Measurements from ENCODE around the gene MTHFR.
A peak's percentile ranks its signal among the peaks of the same experiment; 100 is the strongest.

Gene MTHFR

DNA sequence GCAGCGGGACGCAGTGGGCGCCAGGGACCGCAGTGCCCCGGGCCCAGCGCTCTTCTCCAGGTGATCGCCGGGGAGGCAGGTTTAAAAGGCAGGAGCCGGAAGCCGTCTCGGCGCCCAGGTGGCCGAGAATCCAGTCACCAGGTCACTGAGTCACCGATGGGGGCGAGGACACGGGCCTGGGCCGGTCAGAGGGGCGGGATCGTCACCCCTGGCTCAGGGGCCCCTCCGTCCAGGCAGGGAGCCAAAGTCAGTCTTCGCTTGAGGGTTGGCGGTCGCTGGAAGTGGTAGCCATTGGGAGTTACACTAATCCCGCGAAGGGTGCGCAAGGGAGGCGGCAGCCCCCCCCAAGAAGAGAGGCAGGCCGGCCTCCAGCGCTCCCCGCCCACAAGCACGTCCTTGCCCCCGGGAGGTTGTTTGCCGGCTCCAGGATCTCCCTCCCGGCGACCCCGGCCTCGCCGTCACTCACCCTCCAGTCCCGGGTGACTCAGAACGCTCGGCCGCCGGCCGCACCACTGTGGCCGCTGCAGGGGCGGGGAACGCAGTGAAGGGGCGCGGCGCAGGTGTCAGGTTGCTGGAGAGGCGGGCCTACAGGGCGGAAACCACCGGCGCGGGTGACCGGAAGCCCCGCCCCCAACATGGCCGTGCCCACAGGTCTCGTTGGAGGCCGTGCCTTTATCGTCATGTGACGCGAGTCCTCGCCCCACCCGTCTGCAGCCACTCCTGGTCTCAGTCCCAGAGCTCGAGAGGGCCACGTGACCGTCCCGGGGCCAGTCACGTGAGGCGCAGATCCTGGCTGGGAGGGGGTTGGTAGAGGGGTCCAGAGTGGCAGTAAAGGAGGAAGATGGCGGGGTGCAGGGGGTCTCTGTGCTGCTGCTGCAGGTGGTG lies at the start of gene MTHFR, which contains the start of gene CLCN6:
Gene MTHFR, minus strand, starts transcription at position 543 of the 885 bp plus-strand sequence. CDS start 2,848 bp downstream, outside the sequence.
Gene CLCN6, plus strand, starts transcription at position 770 of the 885 bp plus-strand sequence. Its CDS starts 72 bp downstream, at position 842.
- TF ChIP-seq Cebpa-rat (IDR thresholded peaks at IDR 0.05), result no peak
- H4K20me1 ChIP-seq, result peaks cover 0 to 30% (median 7%) of the 10 kb centered on the region in 11 experiments; a peak in 10 of 22 replicates
- peak within 1 kb of the TSS; percentile 78 to 97 (median 82) for H3K4me3 ChIP-seq
- no peaks in the 10 kb centered on the region for H3K27me3 ChIP-seq
- H3K9ac ChIP-seq, result peak within 1 kb of the TSS; percentile 81 to 96 (median 92)
- H3K27ac ChIP-seq, result peak within 1 kb of the TSS; percentile 83 to 94 (median 91)
- peaks cover 66 to 81% (median 78%) of the 10 kb centered on the region in 10 experiments for H3K4me1 ChIP-seq
- no peaks in the 10 kb centered on the region for H3K9me3 ChIP-seq (replicated peaks in 1 of 11)
- peaks cover 25 to 52% (median 39%) of the 10 kb centered on the region in 11 experiments for H3K36me3 ChIP-seq
- H3K4me2 ChIP-seq, result peak within 1 kb of the TSS; percentile 94 to 99 (median 98)

DNA sequence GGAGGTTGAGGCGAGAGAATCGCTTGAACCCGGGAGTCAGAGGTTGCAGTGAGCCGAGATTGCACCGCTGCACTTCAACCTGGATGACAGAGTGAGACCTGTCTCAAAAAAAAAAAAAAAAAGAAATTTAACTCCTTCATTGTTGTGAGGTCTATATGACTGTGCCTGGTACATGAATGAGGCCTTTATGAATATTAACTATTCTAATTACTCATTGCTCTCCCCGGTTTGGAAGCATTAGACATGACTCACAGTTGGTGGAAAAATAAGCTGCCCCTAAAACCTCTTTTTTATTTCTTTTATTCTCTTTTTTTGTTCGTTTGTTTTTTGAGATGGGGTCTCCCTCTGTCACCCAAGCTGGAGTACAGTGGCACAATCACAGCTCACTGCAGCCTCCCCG lies 49.7 kb upstream of the MTHFR start:
- H3K9me3 ChIP-seq (replicated peaks in 1 of 11), result no peaks in the 10 kb centered on the region
- no peak overlapping the region for H3K4me2 ChIP-seq
- no peak overlapping the region for H3K4me3 ChIP-seq
- H4K20me1 ChIP-seq, result peaks cover 0 to 54% (median 7%) of the 10 kb centered on the region in 11 experiments; a peak in 6 of 22 replicates
- H3K36me3 ChIP-seq, result no peaks in the 10 kb centered on the region
- no peak for TF ChIP-seq Cebpa-rat (IDR thresholded peaks at IDR 0.05)
- peaks cover 11 to 25% (median 15%) of the 10 kb centered on the region in 11 experiments for H3K27me3 ChIP-seq
- H3K4me1 ChIP-seq, result peaks cover 15 to 60% (median 44%) of the 10 kb centered on the region in 10 experiments
- H3K9ac ChIP-seq, result no peak overlapping the region
- H3K27ac ChIP-seq, result no peak overlapping the region

DNA sequence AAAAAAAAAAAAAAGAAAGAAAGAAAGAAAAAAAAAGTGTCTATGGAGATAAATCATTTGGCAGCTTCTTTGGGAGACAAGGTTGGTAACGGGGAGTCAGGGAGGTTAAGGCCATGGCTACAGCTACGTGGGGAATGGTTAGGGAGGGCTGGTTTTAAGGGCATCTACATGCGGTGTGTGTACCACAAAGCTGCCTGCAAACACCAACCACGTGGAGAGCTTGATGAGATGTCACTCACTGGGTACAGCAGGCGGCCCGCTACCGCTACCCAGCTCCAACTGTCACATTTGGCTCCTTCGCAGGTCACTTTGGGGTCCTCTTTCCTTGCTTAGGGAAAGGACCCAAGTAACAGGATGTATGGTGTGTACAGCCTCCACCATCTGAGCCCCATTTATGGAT lies 48.8 kb upstream of the MTHFR start:
- no peak for TF ChIP-seq Cebpa-rat (IDR thresholded peaks at IDR 0.05)
- no peaks in the 10 kb centered on the region for H3K36me3 ChIP-seq
- peaks cover 11 to 23% (median 15%) of the 10 kb centered on the region in 11 experiments for H3K27me3 ChIP-seq
- peaks cover 0 to 51% (median 7%) of the 10 kb centered on the region in 11 experiments; a peak in 6 of 22 replicates for H4K20me1 ChIP-seq
- H3K4me3 ChIP-seq, result no peak overlapping the region
- H3K27ac ChIP-seq, result no peak overlapping the region
- no peak overlapping the region for H3K9ac ChIP-seq
- peaks cover 15 to 69% (median 53%) of the 10 kb centered on the region in 10 experiments for H3K4me1 ChIP-seq
- H3K9me3 ChIP-seq (replicated peaks in 1 of 11), result no peaks in the 10 kb centered on the region
- H3K4me2 ChIP-seq, result peak overlapping the region in 1 of 11 experiments; percentile 0; a peak in 2 of 22 replicates

DNA sequence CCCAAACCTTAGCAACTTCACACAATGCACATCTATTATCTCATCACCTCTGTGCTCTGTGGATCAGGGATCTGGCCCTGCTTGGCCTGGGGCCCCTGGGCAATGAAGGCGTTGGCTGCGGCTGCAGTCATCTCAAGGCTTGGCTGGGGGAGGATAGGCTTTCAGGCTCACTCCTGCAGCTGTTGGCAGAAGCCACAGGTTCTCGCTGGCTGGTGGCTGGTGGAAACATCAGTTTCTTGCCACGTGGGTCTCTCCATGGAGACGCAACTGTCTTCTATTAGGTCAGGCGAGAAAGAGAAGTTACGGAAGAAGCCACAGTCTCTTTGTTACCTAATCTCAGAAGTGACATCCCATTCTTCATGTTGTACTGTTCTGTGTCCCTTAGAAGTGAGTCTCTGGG lies 45.4 kb upstream of the MTHFR start:
- peaks cover 22 to 71% (median 63%) of the 10 kb centered on the region in 10 experiments for H3K4me1 ChIP-seq
- peak overlapping the region in 2 of 11 experiments; percentile 14 to 33; a peak in 1 of 22 replicates for H3K9ac ChIP-seq

DNA sequence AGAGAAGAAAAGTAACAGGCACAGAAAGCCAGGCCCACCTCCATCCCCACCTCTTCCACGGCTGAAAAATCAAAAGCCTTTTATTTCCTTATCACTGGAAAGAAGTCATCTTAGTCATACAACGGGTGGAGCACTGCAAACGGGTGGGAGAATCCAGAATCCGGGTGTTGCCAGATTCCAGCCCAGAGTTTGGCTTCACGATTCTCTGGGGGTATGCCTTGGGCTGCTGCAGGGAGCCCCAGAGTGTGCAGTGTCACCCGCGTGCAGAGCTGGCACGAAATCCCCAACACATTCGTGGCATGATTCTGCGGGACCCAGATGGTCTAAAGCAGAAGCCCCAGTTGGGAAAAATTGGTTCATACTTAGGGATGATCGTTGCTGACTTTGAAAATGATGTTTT lies 44.4 kb upstream of the MTHFR start:
- H3K9ac ChIP-seq, result no peak overlapping the region
- no peak for TF ChIP-seq Cebpa-rat (IDR thresholded peaks at IDR 0.05)
- H3K27ac ChIP-seq, result peak overlapping the region in 3 of 11 experiments; percentile 47 to 66 (median 58); a peak in 4 of 22 replicates
- peaks cover 0 to 22% (median 5%) of the 10 kb centered on the region in 11 experiments; a peak in 13 of 22 replicates for H3K36me3 ChIP-seq
- no peaks in the 10 kb centered on the region for H3K27me3 ChIP-seq
- peak overlapping the region in 9 of 11 experiments; percentile 5 to 87 (median 73); a peak in 15 of 22 replicates for H3K4me2 ChIP-seq
- peaks cover 22 to 81% (median 73%) of the 10 kb centered on the region in 10 experiments for H3K4me1 ChIP-seq
- peaks cover 0 to 56% (median 19%) of the 10 kb centered on the region in 11 experiments; a peak in 14 of 22 replicates for H4K20me1 ChIP-seq
- no peak overlapping the region for H3K4me3 ChIP-seq
- no peaks in the 10 kb centered on the region for H3K9me3 ChIP-seq (replicated peaks in 1 of 11)

More for the DNA sequence above, 45.4 kb upstream of the MTHFR start:
- Histone ChIP-seq H3K27me3 (no peaks in the 10 kb centered on the region), H3K4me2 (peak overlapping the region; percentile 28 to 87 (median 72); a peak in 21 of 22 replicates), H3K27ac (peak overlapping the region in 6 of 11 experiments; percentile 37 to 66 (median 52); a peak in 10 of 22 replicates), H4K20me1 (peaks cover 0 to 46% (median 14%) of the 10 kb centered on the region in 11 experiments; a peak in 12 of 22 replicates), H3K9me3 (replicated peaks in 1 of 11) (no peaks in the 10 kb centered on the region), H3K36me3 (peaks cover 0 to 12% (median 0%) of the 10 kb centered on the region in 11 experiments; a peak in 9 of 22 replicates), H3K4me3 (no peak overlapping the region)
- 0 out of 22 replicates have a peak, but pooled peaks of 1 of the 11 experiments have one; percentile 24 for TF ChIP-seq Cebpa-rat (IDR thresholded peaks at IDR 0.05)

DNA sequence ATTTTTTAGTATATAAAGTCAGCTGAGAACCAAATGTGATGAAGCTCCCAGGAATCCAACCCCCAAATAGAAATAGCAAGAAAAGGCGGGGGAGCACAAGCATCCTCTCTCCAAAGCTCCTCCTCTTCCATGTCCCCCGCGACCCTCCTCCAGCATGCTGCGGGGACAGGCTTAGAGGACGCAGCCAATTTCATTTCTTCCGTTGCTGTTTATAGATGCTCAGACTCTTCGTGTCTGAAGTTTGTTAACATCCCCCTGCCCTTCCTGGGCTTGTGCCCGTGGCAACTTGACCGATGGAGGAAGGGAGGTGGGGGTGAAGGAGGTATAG lies 42.6 kb upstream of the MTHFR start:
- Histone ChIP-seq H3K36me3 (peaks cover 10 to 41% (median 21%) of the 10 kb centered on the region in 11 experiments), H3K4me2 (peak overlapping the region in 9 of 11 experiments; percentile 32 to 87 (median 73); a peak in 17 of 22 replicates), H3K4me1 (peaks cover 32 to 96% (median 85%) of the 10 kb centered on the region in 10 experiments), H4K20me1 (peaks cover 0 to 75% (median 19%) of the 10 kb centered on the region in 11 experiments; a peak in 14 of 22 replicates), H3K27me3 (no peaks in the 10 kb centered on the region), H3K9me3 (replicated peaks in 1 of 11) (no peaks in the 10 kb centered on the region), H3K4me3 (no peak overlapping the region), H3K9ac (peak overlapping the region in 1 of 11 experiments; percentile 15; a peak in 1 of 22 replicates), H3K27ac (peak overlapping the region in 1 of 11 experiments; percentile 6; a peak in 1 of 22 replicates)
- no peak for TF ChIP-seq Cebpa-rat (IDR thresholded peaks at IDR 0.05)

DNA sequence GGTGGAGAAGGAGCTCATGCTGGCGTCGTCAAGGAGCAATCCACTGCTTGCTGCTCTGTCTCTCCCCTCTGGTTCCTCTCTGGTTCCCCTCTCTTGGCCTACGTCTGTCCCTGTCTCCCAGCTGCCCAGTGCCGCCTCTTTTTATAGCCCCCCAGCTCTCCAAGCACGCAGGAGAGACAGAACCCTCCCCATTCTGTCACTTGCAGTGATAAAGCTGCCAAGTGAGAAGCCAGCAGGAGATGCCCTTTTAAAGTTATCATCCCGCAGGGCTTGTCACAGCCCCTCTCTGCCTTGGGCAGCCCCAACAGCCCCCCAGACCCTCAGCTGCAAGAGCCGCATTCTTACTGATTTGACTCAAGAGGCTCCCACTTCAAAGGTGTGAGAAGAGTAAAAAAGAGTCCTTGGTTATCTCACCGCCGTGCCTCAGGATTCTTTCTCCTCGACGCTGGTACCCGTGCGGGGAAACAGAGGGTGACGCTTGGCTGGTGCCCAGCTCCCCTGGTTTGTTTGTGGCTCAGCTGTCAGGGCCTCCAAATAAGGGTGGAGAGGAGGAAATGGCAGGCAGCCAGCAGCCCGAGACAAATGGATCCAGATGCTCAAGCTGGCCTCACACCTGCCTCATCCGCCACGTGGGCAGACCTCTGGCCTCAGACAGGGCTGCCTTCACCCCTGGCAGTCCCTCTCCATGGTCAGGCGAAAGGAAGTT lies 42.1 kb upstream of the MTHFR start, which contains the start of gene NPPA:
Gene NPPA, minus strand, starts transcription at position 117 of the 706 bp plus-strand sequence. Its CDS starts 99 bp downstream, at position 18.
- TF ChIP-seq Cebpa-rat (IDR thresholded peaks at IDR 0.05), result no peak
- peak within 1 kb of the TSS in 2 of 11 experiments; percentile 6 to 18; a peak in 2 of 22 replicates for H3K27ac ChIP-seq
- H3K9me3 ChIP-seq (replicated peaks in 1 of 11), result no peaks in the 10 kb centered on the region
- H4K20me1 ChIP-seq, result peaks cover 0 to 74% (median 20%) of the 10 kb centered on the region in 11 experiments; a peak in 16 of 22 replicates
- peak within 1 kb of the TSS in 10 of 11 experiments; percentile 26 to 87 (median 72); a peak in 19 of 22 replicates for H3K4me2 ChIP-seq
- no peak within 1 kb of the TSS for H3K4me3 ChIP-seq
- H3K4me1 ChIP-seq, result peaks cover 38 to 97% (median 89%) of the 10 kb centered on the region in 10 experiments
- peak within 1 kb of the TSS in 2 of 11 experiments; percentile 4 to 15; a peak in 1 of 22 replicates for H3K9ac ChIP-seq
- H3K27me3 ChIP-seq, result no peaks in the 10 kb centered on the region
- H3K36me3 ChIP-seq, result peaks cover 10 to 44% (median 23%) of the 10 kb centered on the region in 11 experiments
